Right forelimb (tissue), 1 donor: Measurements from ENCODE around the gene NXN.
"Not testable (repeated sequence)": the region's sequence is repeated elsewhere in the genome, so short reads cannot be mapped to it uniquely, and the experiment has no call there.

Experiments
- DNase-seq: peaks from one replicate; pipeline ENCODE4 v3.0.0-alpha.2; 2018

The NXN gene

GRCh38 chr17:978103-979093 is 1.2 kb downstream of the NXN start:
- peak; percentile 73 for DNase-seq

GRCh38 chr17:977166-977565 is 2.4 kb downstream of the NXN start:
- DNase-seq: no peak

DNA sequence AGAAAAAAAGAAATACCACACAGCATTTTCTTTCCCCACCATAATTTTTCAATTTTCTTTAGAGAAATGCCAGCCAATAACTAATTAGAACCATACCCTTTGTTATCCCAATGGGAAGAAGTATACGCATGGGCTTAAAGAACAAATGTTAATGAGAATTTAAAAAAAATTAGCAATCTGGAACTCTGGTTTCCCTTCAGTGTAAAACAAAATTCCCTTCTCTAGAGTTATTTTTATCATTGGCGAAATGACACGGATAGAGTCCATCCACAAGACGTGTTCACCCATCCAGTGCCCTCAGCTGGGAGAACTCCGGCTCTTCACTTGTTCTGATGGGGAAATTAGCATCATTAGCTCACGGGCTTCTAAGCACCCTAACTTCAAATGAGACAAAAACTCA is 3.3 kb downstream of the NXN start:
- no peak for DNase-seq

DNA sequence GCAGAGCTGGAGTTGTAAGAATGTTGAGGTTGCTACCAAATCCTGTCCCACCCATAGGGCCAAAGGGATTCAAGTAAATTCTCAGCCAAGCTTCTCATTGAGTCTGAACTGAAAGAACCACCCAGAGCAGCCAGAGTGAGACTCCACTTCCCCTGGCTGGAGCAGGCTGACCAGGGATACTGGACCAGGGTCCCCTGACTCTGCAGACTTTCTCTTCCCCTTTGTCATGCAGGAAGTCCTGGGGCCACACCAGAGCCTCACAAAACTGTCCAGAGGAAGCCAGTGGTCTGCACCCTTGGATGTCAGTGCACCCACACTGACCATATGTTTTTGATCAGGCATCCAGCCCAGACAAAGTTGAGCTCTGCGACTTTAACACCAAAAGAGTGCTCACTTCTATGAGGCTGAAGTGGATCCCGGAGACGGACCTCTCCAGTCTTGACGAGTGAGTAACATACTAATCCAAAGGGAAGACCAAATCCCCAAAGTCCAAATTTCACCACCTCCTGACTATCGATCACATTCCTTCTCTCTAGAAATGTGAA is 4.1 kb downstream of the NXN start:
- DNase-seq: no peak

GRCh38 chr17:974778-975177 is 4.8 kb downstream of the NXN start:
- not testable (repeated sequence) for DNase-seq

GRCh38 chr17:973053-973452 is 6.5 kb downstream of the NXN start:
- DNase-seq: no peak

DNA sequence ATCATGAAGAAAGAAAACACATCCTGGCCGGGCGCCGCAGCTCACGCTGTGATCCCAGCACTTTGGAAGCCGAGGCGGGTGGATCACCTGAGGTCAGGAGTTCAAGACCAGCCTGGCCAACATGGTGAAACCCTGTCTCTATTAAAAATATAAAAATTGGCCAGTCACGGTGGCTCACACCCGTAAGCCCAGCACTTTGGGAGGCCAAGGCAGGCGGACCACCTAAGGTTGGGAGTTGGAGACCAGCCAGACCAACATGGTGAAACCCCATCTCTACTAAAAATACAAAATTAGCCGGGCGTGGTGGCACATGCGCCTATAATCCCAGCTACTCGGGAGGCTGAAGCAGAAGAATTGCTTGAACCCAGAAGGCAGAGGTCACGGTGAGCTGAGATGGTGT is 7.7 kb downstream of the NXN start:
- not testable (repeated sequence) for DNase-seq

- no peak for DNase-seq
Measured at GRCh38 chr17:970364-970763, 9.2 kb downstream of the NXN start.

- no peak for DNase-seq
Measured at GRCh38 chr17:969811-970355, 9.7 kb downstream of the NXN start.

DNA sequence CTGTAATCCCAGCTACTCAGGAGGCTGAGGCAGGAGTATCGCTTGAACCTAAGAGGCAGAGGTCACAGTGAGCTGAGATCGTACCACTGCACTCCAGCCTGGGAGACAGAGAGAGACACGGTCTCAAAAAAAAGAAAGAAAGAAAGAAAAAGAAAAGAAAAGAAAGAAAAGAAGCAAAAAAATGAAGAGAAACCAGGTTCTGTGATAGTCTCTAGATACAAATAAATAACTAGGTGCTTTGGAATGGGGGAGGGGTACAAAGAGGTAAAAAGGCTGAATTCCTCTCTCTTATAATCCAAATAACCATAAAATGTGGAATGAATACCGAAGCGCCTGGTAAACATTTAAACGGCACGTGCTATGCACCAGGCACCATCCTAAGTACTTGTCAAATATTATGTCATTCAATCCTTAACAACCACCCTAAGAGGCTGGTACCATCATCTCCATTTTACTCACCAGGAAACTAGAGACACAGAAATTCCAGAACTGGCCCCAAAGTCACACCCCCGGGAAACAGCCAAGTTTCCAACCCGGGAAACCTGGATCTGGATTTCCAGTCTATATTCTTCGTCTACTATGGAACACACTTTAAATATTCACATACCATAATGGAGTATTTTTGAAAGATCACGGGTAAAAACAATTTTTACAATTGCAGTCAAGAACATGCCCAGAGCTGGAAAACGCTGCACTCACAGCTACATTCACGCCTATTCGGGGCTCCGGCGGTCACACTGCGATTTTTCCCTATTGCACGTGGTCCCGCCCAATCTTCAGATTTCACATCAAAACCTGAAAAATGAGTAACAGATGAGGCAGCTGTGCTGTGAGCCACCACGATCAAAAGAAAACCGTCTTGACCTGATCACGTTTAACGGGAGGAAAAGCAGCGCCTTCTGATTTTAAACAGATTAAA is 10.5 kb downstream of the NXN start:
- no peak for DNase-seq

DNA sequence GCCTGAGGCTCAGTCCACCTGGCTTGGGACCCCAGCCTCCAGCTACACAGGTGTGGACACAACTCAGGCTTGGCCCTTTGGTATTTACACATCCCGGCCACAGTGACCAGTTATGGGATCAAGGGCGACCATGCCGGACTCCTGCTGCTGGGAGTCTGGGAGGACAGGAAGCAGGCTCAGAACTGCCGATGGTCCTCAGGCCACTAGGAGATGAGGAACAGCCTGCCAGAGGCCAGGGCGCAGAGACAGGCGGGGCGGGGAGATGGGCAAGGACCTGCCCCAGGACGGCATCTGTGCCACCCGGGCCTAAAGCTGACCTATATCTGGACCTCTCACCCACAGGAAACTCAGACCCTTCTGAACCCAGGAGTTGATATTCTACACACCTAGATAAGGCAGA is 12.5 kb downstream of the NXN start:
- DNase-seq: no peak

DNA sequence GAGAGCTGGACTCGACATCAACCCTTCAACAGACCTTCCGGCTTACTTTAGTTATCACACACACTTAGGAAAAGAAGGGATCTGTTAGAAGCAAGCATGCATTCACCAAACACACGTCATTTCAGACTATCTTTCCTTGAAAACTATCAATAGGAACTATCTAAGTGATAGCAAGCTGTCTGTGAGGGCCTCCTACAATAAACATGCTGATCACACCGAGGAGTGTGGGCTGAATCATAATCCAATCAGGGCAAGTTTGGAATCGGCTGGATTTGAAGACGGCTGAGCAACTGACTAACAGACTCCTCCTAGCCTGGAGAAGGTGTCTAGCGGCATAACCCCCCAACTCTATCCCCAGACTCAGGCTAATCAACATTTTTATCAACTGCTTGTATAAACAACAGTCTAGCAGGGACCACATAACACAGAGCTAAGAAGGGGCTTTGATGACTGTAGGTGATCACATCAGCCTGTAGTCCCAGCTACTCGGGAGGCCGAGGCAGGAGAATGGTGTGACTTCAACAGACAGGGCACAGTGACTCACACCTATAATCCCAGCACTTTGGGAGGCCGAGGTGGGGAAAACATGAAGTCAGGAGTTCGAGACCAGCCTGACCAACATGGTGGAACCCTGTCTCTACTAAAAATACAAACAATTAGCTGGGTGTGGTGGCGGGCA is 14.1 kb downstream of the NXN start:
- DNase-seq: no peak

GRCh38 chr17:964876-965275 is 14.7 kb downstream of the NXN start:
- DNase-seq: no peak

GRCh38 chr17:962670-963069 is 16.9 kb downstream of the NXN start:
- no peak for DNase-seq

- DNase-seq: no peak
Measured at GRCh38 chr17:962166-962565, 17.4 kb downstream of the NXN start.

GRCh38 chr17:958712-959451 is 20.7 kb downstream of the NXN start:
- no peak for DNase-seq

DNA sequence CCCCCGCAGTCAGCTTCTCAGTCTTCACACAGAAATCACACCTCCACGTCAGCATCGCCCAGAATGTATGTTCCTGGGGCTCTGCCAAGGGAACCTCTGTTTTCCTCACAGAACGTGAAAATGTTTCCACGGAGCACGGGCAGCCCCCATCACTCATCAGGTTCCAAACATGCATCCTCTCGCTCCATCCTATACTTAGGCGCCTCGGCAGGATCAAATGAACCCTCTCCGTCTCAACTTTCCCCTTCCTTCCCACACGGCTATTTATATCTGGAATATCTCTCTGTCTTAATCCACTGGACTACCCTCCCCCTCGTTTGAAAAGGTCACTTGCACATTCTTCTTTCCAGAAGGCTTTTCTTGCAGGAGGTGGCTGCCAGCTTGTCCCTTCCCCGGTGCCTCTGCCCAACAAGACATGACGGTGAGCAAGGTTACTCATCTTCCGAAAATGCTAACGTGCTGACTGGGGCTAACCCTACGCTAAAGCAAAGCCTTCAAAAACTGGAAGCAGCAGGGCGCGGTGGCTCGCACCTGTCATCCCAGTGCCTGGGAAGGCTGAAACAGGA is 21.6 kb downstream of the NXN start:
- no peak for DNase-seq

GRCh38 chr17:956905-957304 is 22.7 kb downstream of the NXN start:
- DNase-seq: no peak

DNA sequence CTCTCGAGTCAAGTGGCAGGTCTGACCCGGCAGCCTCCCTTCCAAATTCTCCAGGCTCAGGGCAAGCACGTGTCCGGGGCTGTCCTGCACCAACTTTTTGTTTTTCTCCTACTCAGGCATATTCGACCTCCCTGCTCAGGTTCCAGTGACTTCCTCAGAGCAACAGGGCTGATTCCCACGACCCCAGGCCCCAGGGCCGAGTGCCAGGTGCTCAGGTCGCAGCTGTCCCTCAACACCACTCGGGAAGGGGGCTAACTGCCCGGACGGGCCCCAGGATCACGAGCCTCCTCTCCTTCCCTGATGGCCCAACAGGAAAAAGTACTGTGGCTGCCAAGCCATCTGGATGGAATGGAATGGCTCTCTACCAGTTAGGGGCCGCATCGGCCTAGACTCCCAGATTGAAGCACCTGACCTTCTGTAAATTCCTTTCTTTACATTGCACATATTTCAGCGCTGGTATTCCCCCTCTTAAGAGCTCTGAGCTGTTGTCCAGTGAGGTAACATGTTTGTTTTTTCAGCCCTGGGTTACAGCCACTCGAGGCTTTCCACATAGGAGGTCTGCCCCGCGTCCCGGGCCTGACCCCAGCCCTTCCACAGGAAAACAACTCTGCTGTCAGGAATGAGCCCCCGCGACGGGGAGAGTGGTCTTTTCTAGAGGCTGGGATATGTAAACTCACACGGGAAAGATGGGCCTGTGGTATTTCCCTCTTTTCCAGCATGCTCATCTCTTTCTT is 25.0 kb downstream of the NXN start:
- peak; percentile 62 for DNase-seq

DNA sequence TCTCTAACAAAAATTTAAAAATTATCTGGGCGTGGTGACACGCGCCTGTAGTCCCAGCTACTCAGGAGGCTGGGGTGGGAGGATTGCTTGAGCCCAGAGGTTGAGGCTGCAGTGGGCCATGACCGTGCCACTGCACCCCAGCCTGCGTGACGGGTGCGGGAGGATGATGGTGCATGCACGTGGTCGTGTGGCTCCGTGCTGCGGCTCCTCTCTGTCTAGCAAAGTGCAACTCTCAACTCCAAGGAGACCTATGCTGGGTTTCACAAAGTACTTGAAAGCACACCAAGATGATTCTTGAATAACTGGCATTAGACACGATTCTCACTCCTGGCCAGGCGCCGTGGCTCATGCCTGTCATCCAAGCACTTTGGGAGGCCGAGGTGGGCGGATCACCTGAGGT is 25.8 kb downstream of the NXN start:
- DNase-seq: no peak

DNA sequence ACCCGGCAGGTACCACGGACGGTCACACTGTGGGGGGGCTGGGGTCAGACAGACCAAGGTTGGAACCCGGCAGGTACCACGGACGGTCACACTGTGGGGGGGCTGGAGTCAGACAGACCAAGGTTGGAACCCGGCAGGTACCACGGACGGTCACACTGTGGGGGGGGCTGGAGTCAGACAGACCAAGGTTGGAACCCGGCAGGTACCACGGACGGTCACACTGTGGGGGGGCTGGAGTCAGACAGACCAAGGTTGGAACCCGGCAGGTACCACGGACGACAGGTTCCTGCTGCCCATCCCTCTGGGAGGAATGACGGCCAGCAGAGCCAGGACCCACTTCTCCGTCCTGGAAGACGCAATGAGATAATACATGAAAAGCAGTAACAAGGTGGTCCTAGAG is 27.0 kb downstream of the NXN start:
- not testable (repeated sequence) for DNase-seq
